SW480 (cell line): ENCODE measurements around the gene RAB30.
"Not testable (repeated sequence)": the region's sequence is repeated elsewhere in the genome, so short reads cannot be mapped to it uniquely, and the experiment has no call there.

Experiments used
- DNase-seq: peaks from one replicate; pipeline ENCODE4 v3.0.0-alpha.2; 2016; ENCODE audit warnings: low spot score

RAB30 gene

GRCh38 chr11:82981852-82982251, 89.8 kb downstream of the RAB30 start:
- no peak for DNase-seq

- no peak for DNase-seq
Observed at GRCh38 chr11:82980947-82981346, 90.8 kb downstream of the RAB30 start.

- DNase-seq, result peak; percentile 43
Observed at GRCh38 chr11:82980292-82980691, 91.4 kb downstream of the RAB30 start.

- DNase-seq, result no peak
Observed at GRCh38 chr11:82979824-82980223, 91.9 kb downstream of the RAB30 start.

- DNase-seq, result peak; percentile 65
Observed at GRCh38 chr11:82978422-82979099, 93.1 kb downstream of the RAB30 start.

GRCh38 chr11:82976786-82977185, 94.9 kb downstream of the RAB30 start:
- no peak for DNase-seq

GRCh38 chr11:82975882-82976281, 95.8 kb downstream of the RAB30 start:
- no peak for DNase-seq

- DNase-seq, result no peak
Observed at GRCh38 chr11:82974851-82975250, 96.8 kb downstream of the RAB30 start.

- no peak for DNase-seq
Observed at GRCh38 chr11:82974135-82974534, 97.6 kb downstream of the RAB30 start.

GRCh38 chr11:82972103-82972502, 99.6 kb downstream of the RAB30 start:
- DNase-seq, result no peak

- not testable (repeated sequence) for DNase-seq
Observed at GRCh38 chr11:82971519-82971946, 100.2 kb downstream of the RAB30 start.

GRCh38 chr11:82970507-82971083, 101.1 kb downstream of the RAB30 start:
- DNase-seq, result not testable (repeated sequence)

GRCh38 chr11:82969811-82970210, 101.9 kb downstream of the RAB30 start:
- no peak for DNase-seq

- no peak for DNase-seq
Observed at GRCh38 chr11:82967381-82967780, 104.3 kb downstream of the RAB30 start.

GRCh38 chr11:82962021-82962420, 109.7 kb downstream of the RAB30 start:
- not testable (repeated sequence) for DNase-seq

- no peak for DNase-seq
Observed at GRCh38 chr11:82960779-82961143, 110.9 kb downstream of the RAB30 start.

- DNase-seq, result no peak
Observed at GRCh38 chr11:82959987-82960778, 111.5 kb downstream of the RAB30 start.

GRCh38 chr11:82955736-82956453, 115.8 kb downstream of the RAB30 start:
- DNase-seq, result not testable (repeated sequence)

- DNase-seq, result not testable (repeated sequence)
Observed at GRCh38 chr11:82950502-82950901, 121.2 kb downstream of the RAB30 start.

GRCh38 chr11:82949352-82949751, 122.3 kb downstream of the RAB30 start:
- DNase-seq, result no peak

GRCh38 chr11:82945682-82946081, 126.0 kb downstream of the RAB30 start:
- no peak for DNase-seq

GRCh38 chr11:82945041-82945440, 126.7 kb downstream of the RAB30 start:
- not testable (repeated sequence) for DNase-seq
